Astrocyte (in vitro differentiated cells and primary cell): ENCODE data around the gene PLEKHN1. TPM values are rescaled to one million over a fixed set of nuclear protein-coding genes. Genes with fewer than 3 reads are reported as not detected.
"Not testable (repeated sequence)": the region's sequence is repeated elsewhere in the genome, so short reads cannot be mapped to it uniquely, and the experiment has no call there.

Source experiments
- DNase-seq: peaks from one replicate; pipeline ENCODE4 v3.0.0-alpha.2; 2010; ENCODE audit warnings: low read depth
- FAIRE-seq: peaks from 2 replicates; lab custom pipeline; 2011; peaks lifted over from hg19 to GRCh38; lab: Jason Lieb, UNC
- H2AFZ ChIP-seq: 2 replicates; pipeline ENCODE4 v1.6.0; 2012; ENCODE audit warnings: low read depth, low read length, inconsistent platforms
- H3K27ac ChIP-seq: 2 replicates; pipeline ENCODE4 v1.5.1; 2011; ENCODE audit warnings: low read depth, low read length, inconsistent platforms
- H3K27me3 ChIP-seq: 2 replicates; pipeline ENCODE4 v1.6.0; 2011; ENCODE audit warnings: low read length, inconsistent platforms; ENCODE audit not compliant: insufficient read depth
- H3K36me3 ChIP-seq: 2 replicates; pipeline ENCODE4 v1.5.1; 2011; ENCODE audit warnings: low read length, inconsistent platforms; ENCODE audit not compliant: insufficient read depth
- H3K4me1 ChIP-seq: 2 replicates; pipeline ENCODE4 v1.5.1; 2011; ENCODE audit warnings: low read length, inconsistent platforms; ENCODE audit not compliant: insufficient read depth
- H3K4me2 ChIP-seq: 2 replicates; pipeline ENCODE4 v1.6.0; 2012; ENCODE audit warnings: low read length, inconsistent platforms
- H3K4me3 ChIP-seq: 2 replicates; pipeline ENCODE4 v1.5.1; 2011; ENCODE audit warnings: low read depth, mild to moderate bottlenecking, low read length, inconsistent platforms; ENCODE audit not compliant: insufficient read depth
- H3K79me2 ChIP-seq: 2 replicates; pipeline ENCODE4 v1.6.0; 2012; ENCODE audit warnings: mild to moderate bottlenecking, low read length, inconsistent platforms; ENCODE audit not compliant: insufficient read depth
- H3K9ac ChIP-seq: 2 replicates; pipeline ENCODE4 v1.6.0; 2012; ENCODE audit warnings: mild to moderate bottlenecking, low read length, inconsistent platforms
- H3K9me3 ChIP-seq: 2 replicates; pipeline ENCODE4 v1.5.1; 2012; ENCODE audit warnings: low read depth, mild to moderate bottlenecking, low read length, inconsistent platforms; ENCODE audit not compliant: insufficient read depth
- H4K20me1 ChIP-seq: 2 replicates; pipeline ENCODE4 v1.6.0; 2012; ENCODE audit warnings: low read length, inconsistent platforms; ENCODE audit not compliant: insufficient read depth
- H3K27ac Mint-ChIP-seq: one replicate; pipeline ENCODE4 v1.8.0; 2021; ENCODE audit warnings: mild to moderate bottlenecking, mixed read lengths; ENCODE audit not compliant: unreplicated experiment
- H3K27me3 Mint-ChIP-seq: one replicate; pipeline ENCODE4 v1.8.0; 2021; ENCODE audit warnings: low read depth, mixed read lengths; ENCODE audit not compliant: unreplicated experiment
- H3K36me3 Mint-ChIP-seq: one replicate; pipeline ENCODE4 v1.8.0; 2021; ENCODE audit warnings: low read depth, mixed read lengths; ENCODE audit not compliant: unreplicated experiment
- H3K4me1 Mint-ChIP-seq: one replicate; pipeline ENCODE4 v1.8.0; 2021; ENCODE audit warnings: low read depth, mixed read lengths; ENCODE audit not compliant: unreplicated experiment
- H3K4me3 Mint-ChIP-seq: one replicate; pipeline ENCODE4 v1.8.0; 2021; ENCODE audit warnings: mild to moderate bottlenecking, moderate library complexity, mixed read lengths; ENCODE audit not compliant: unreplicated experiment
- H3K9me3 Mint-ChIP-seq: one replicate; pipeline ENCODE4 v1.8.0; 2021; ENCODE audit warnings: mild to moderate bottlenecking, mixed read lengths; ENCODE audit not compliant: unreplicated experiment
- EZH2 ChIP-seq: IDR thresholded peaks from 2 replicates; pipeline ENCODE4 v1.6.1; 2012; ENCODE audit warnings: mild to moderate bottlenecking, low read length, inconsistent platforms; ENCODE audit not compliant: insufficient read depth
- total RNA-seq: library from RNA; stranded (reverse); gene quantifications from 2 replicates; pipeline ENCODE4 v1.2.1, GENCODE V29; 2021
- TF ChIP-seq, protein P1 (sequence below): IDR thresholded peaks from 2 replicates; pipeline ENCODE4 v1.5.1; 2011; ENCODE audit warnings: low read depth, mild to moderate bottlenecking, inconsistent platforms, low read length, moderate library complexity; ENCODE audit not compliant: insufficient read depth

The PLEKHN1 gene
- total RNA-seq, 1 donor from 2014 or later = 2.4 TPM

DNA sequence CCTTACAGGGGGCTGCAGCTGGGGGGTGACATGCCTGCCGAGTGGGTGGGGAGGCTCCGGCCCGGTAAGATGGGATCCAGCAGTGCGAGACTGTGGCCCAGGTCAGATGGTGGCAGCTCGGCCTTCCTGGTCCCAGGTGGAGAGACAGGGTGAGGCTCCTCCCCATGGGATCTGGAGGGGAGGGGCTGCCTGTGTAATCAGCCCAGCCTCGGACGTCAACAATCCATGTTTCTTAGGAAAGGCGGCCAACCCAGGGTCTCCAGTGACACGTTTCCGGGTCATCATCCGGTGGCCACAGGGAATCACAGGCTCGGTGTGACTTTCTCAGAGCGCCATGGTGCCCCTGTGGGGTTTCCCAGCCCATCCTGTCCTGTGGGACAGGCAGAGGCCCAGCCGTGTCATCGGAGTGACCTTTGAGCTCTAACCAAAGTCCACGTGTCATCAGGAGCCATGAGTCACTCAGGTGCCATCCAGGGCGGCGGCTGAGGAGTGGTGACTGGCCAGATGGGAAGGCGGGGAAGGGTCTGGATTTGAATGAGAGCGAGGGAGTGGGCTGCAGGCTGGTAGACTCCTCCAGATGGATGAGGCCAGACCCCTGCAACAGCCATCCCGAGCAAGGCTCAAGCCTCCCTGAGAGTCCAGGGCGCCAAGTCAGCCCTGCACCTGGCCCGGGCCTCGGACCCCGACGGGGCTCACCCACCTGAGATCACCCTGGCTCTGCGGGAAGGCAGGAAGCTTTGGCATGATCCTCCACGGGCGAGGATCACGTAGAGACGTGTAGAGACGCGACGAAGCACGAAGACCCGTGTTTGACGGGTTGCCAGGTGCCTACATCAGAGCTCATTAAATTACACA lies 40.2 kb downstream of the PLEKHN1 start:
- H2AFZ ChIP-seq = no peak overlapping the region
- no peaks in the 10 kb centered on the region for H3K79me2 ChIP-seq
- DNase-seq (no peak), FAIRE-seq (no peak)
- H3K4me2 ChIP-seq = no peak overlapping the region
- H3K9me3 ChIP-seq = no peaks in the 10 kb centered on the region
- no peaks in the 10 kb centered on the region for H3K9me3 Mint-ChIP-seq
- peaks cover 11% of the 10 kb centered on the region for H3K36me3 Mint-ChIP-seq
- no peaks in the 10 kb centered on the region for H3K36me3 ChIP-seq
- H3K4me3 ChIP-seq = no peak overlapping the region
- H4K20me1 ChIP-seq = peaks cover 22% of the 10 kb centered on the region
- H3K27ac ChIP-seq = no peak overlapping the region
- peak overlapping the region; percentile 53 for H3K27ac Mint-ChIP-seq
- peaks cover 18% of the 10 kb centered on the region for H3K4me1 Mint-ChIP-seq
- no peaks in the 10 kb centered on the region for H3K27me3 Mint-ChIP-seq
- peaks cover 11% of the 10 kb centered on the region for H3K4me1 ChIP-seq
- no peak overlapping the region for H3K9ac ChIP-seq
- peak overlapping the region; percentile 54 for H3K4me3 Mint-ChIP-seq
- no peaks in the 10 kb centered on the region for H3K27me3 ChIP-seq
- TF ChIP-seq EZH2 = no peak
- TF ChIP-seq, protein P1, sequence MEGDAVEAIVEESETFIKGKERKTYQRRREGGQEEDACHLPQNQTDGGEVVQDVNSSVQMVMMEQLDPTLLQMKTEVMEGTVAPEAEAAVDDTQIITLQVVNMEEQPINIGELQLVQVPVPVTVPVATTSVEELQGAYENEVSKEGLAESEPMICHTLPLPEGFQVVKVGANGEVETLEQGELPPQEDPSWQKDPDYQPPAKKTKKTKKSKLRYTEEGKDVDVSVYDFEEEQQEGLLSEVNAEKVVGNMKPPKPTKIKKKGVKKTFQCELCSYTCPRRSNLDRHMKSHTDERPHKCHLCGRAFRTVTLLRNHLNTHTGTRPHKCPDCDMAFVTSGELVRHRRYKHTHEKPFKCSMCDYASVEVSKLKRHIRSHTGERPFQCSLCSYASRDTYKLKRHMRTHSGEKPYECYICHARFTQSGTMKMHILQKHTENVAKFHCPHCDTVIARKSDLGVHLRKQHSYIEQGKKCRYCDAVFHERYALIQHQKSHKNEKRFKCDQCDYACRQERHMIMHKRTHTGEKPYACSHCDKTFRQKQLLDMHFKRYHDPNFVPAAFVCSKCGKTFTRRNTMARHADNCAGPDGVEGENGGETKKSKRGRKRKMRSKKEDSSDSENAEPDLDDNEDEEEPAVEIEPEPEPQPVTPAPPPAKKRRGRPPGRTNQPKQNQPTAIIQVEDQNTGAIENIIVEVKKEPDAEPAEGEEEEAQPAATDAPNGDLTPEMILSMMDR = no peak

DNA sequence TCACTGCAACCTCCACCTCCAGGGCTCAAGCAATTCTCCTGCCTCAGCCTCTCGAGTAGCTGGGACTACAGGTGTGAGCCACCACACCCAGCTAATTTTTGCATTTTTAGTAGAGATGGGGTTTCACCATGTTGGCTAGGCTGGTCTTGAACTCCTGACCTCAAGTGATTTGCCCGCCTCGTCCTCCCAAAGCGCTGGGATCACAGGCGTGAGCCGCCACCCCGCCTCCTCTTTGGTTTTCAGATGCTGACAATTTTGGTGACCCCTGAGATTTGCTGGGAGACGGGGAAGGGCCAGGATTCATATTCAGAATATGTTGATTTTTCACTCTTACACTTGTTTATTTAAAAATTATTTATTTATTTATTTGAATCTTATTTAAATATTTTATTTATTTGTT lies 43.8 kb downstream of the PLEKHN1 start:
- DNase-seq, FAIRE-seq, H3K79me2 ChIP-seq, H3K9ac ChIP-seq, H3K4me3 Mint-ChIP-seq, H3K27me3 Mint-ChIP-seq, H3K9me3 ChIP-seq, H2AFZ ChIP-seq, H3K36me3 ChIP-seq, H4K20me1 ChIP-seq, H3K27ac ChIP-seq, H3K27me3 ChIP-seq, H3K27ac Mint-ChIP-seq, H3K4me2 ChIP-seq, H3K4me3 ChIP-seq, H3K9me3 Mint-ChIP-seq: not testable (repeated sequence)
- peaks cover 14% of the 10 kb centered on the region for H3K4me1 ChIP-seq
- H3K4me1 Mint-ChIP-seq = peaks cover 16% of the 10 kb centered on the region
- peaks cover 18% of the 10 kb centered on the region for H3K36me3 Mint-ChIP-seq

DNA sequence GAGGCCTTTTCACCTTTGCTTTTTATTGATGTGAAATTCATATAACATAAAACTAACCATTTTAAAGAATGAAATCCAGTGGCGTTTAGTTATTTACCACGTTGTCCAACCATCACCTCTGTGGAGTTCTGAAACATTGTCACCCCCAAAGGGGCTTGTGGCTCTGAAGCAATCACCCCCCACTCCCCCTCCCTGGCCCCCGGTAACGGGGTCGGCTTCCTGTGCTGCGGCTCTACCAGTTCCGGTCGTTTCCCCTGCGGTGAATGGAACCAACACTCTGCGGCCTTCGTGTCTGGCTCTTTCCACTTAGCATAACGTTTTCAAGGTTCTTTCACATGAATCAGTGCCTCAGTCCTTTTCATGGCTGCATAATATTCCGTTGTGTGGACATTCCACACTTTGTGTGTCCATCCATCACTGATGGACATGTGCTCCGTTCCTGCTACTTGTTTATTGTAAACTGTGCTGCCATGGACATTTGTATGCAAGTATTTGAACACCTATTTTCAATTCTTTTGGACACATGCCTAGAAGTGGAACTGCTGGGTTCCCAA lies 45.2 kb downstream of the PLEKHN1 start:
- H3K79me2 ChIP-seq = no peaks in the 10 kb centered on the region
- H3K27me3 ChIP-seq = no peaks in the 10 kb centered on the region
- H4K20me1 ChIP-seq = no peaks in the 10 kb centered on the region
- no peak overlapping the region for H3K4me3 ChIP-seq
- H3K9me3 ChIP-seq = no peaks in the 10 kb centered on the region
- H3K27me3 Mint-ChIP-seq = no peaks in the 10 kb centered on the region
- H3K27ac ChIP-seq = no peak overlapping the region
- H3K27ac Mint-ChIP-seq = no peak overlapping the region
- H3K9me3 Mint-ChIP-seq = no peaks in the 10 kb centered on the region
- no peak for TF ChIP-seq EZH2
- TF ChIP-seq, protein P1 = no peak
- DNase-seq = no peak
- H3K36me3 Mint-ChIP-seq = peaks cover 18% of the 10 kb centered on the region
- H3K36me3 ChIP-seq = no peaks in the 10 kb centered on the region
- no peak overlapping the region for H2AFZ ChIP-seq
- H3K4me1 ChIP-seq = peaks cover 9% of the 10 kb centered on the region
- no peak overlapping the region for H3K9ac ChIP-seq
- no peak overlapping the region for H3K4me2 ChIP-seq
- H3K4me1 Mint-ChIP-seq = peaks cover 8% of the 10 kb centered on the region
- no peak for FAIRE-seq
- H3K4me3 Mint-ChIP-seq = no peak overlapping the region

DNA sequence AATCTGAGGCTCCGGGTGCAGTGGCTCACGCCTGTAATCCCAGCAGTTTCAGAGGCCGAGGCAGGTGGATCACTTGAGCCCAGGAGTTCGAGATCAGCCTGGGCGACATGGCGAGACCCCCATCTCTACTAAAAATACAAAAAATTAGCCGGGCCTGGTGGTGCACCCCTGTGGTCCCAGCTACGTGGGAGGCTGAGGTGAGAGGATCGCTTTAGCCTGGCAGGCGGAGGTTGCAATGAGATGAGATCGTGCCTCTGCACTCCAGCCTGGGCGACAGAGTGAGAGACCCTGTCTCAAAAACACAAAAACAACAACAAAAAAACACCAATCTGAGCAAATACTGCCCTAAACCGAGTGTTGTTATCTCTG lies 46.4 kb downstream of the PLEKHN1 start:
- H3K9me3 ChIP-seq, H3K27me3 Mint-ChIP-seq, FAIRE-seq, H3K79me2 ChIP-seq, H3K27me3 ChIP-seq, DNase-seq, H3K4me1 Mint-ChIP-seq, H3K36me3 ChIP-seq, H3K4me1 ChIP-seq, H3K9me3 Mint-ChIP-seq, H4K20me1 ChIP-seq: not testable (repeated sequence)
- Histone ChIP-seq H3K4me3 (peak overlapping the region; percentile 70), H3K4me2 (peak overlapping the region; percentile 85), H2AFZ (peak overlapping the region; percentile 82), H3K9ac (peak overlapping the region; percentile 80), H3K27ac (peak overlapping the region; percentile 74)
- peak overlapping the region; percentile 97 for H3K27ac Mint-ChIP-seq
- H3K4me3 Mint-ChIP-seq = peak overlapping the region; percentile 93
- peaks cover 18% of the 10 kb centered on the region for H3K36me3 Mint-ChIP-seq
